Lower lobe of right lung (tissue), 2 donors: Measurements from ENCODE around the gene FNDC11. TPM values are rescaled to one million over a fixed set of nuclear protein-coding genes. Genes with fewer than 3 reads are reported as not detected.

Source experiments
- ATAC-seq, 2 donors: fragments of 200-7000 bp; cut with Tn5 transposase; one replicate each; pipeline ENCODE4 v1.9.1; 2020 to 2022; ENCODE audit warnings: mild to moderate bottlenecking in 2 of 2, moderate library complexity in 2 of 2
- DNase-seq: peaks from one replicate; pipeline ENCODE4 v3.0.0-alpha.2; 2020
- H3K27ac ChIP-seq: fragments of 200-600 bp; one replicate; pipeline ENCODE4 v1.8.0; 2022
- H3K27me3 ChIP-seq: fragments of 200-600 bp; one replicate; pipeline ENCODE4 v1.8.0; 2022; ENCODE audit warnings: low read depth
- H3K36me3 ChIP-seq: fragments of 200-600 bp; one replicate; pipeline ENCODE4 v1.8.0; 2022; ENCODE audit warnings: mild to moderate bottlenecking
- H3K4me1 ChIP-seq: fragments of 200-600 bp; one replicate; pipeline ENCODE4 v1.8.0; 2022
- H3K4me3 ChIP-seq: fragments of 200-600 bp; one replicate; pipeline ENCODE4 v1.8.0; 2022; ENCODE audit warnings: mild to moderate bottlenecking
- H3K9me3 ChIP-seq: fragments of 200-600 bp; one replicate; pipeline ENCODE4 v1.8.0; 2022
- CTCF ChIP-seq: fragments of 200-600 bp; IDR thresholded peaks from one replicate; pipeline ENCODE4 v1.8.0; 2022; ENCODE audit warnings: antibody characterized with exemption, mild to moderate bottlenecking
- intact Hi-C: fragments of 100-400 bp; cut with DNase I; formaldehyde crosslinking; loops from one replicate; pipeline ENCODE4 v1.11.0; 2022
- total RNA-seq: library from RNA; stranded (reverse); fragmentation: NEBNext Ultra II Directional; extraction: Animal tissue kit (Norgen Biotek cat#: 25700); gene quantifications from one replicate; pipeline ENCODE4 v1.2.1, GENCODE V29; 2021
- donor health status: DM: no; HTN: yes; CAD: no; lungs with severe emphysema.

The FNDC11 gene
- total RNA-seq, 1 donor from 2014 or later, result 1.3 TPM

- no peaks in the 10 kb centered on the region for H3K27me3 ChIP-seq
- H3K9me3 ChIP-seq, result no peaks in the 10 kb centered on the region
- H3K36me3 ChIP-seq, result peaks cover 14% of the 10 kb centered on the region
- DNase-seq (peak; percentile 41), ATAC-seq (no peak)
- intact Hi-C loops, result no loop called here
- peaks cover 30% of the 10 kb centered on the region for H3K4me1 ChIP-seq
- H3K4me3 ChIP-seq, result no peak overlapping the region
- no peak overlapping the region for H3K27ac ChIP-seq
- TF ChIP-seq CTCF, result no peak
Observed at GRCh38 chr20:63518351-63518861, 35.6 kb upstream of the FNDC11 start.

- no peaks in the 10 kb centered on the region for H3K27me3 ChIP-seq
- TF ChIP-seq CTCF, result no peak
- peaks cover 19% of the 10 kb centered on the region for H3K36me3 ChIP-seq
- H3K27ac ChIP-seq, result peak overlapping the region; percentile 96
- intact Hi-C loops, result no loop called here
- ATAC-seq (no peak), DNase-seq (peak; percentile 52)
- peak overlapping the region; percentile 93 for H3K4me3 ChIP-seq
- H3K4me1 ChIP-seq, result peaks cover 30% of the 10 kb centered on the region
- H3K9me3 ChIP-seq, result no peaks in the 10 kb centered on the region
Observed at GRCh38 chr20:63518946-63519667, 34.9 kb upstream of the FNDC11 start.

GRCh38 chr20:63519668-63520503, 34.1 kb upstream of the FNDC11 start:
- H3K36me3 ChIP-seq, result peaks cover 19% of the 10 kb centered on the region
- DNase-seq (peak; percentile 73), ATAC-seq (peak; percentile 71 to 74)
- H3K27ac ChIP-seq, result peak overlapping the region; percentile 96
- peak overlapping the region; percentile 93 for H3K4me3 ChIP-seq
- intact Hi-C loops, result no loop called here
- TF ChIP-seq CTCF, result peak; percentile 30
- no peaks in the 10 kb centered on the region for H3K9me3 ChIP-seq
- peaks cover 30% of the 10 kb centered on the region for H3K4me1 ChIP-seq
- H3K27me3 ChIP-seq, result no peaks in the 10 kb centered on the region

GRCh38 chr20:63520504-63520933, 33.4 kb upstream of the FNDC11 start, which contains the start of gene PPDPF:
PPDPF (plus strand) TSS chr20:63520765; CDS start chr20:63521309, 544 bp downstream.
- Histone ChIP-seq H3K4me1 (peaks cover 30% of the 10 kb centered on the region), H3K27ac (peak within 1 kb of the TSS; percentile 96), H3K4me3 (peak within 1 kb of the TSS; percentile 93), H3K9me3 (no peaks in the 10 kb centered on the region), H3K36me3 (peaks cover 19% of the 10 kb centered on the region), H3K27me3 (no peaks in the 10 kb centered on the region)
- peak; percentile 93 to 95 for ATAC-seq
- intact Hi-C loops, result no loop called here
- no peak for TF ChIP-seq CTCF
- peak; percentile 87 for DNase-seq

GRCh38 chr20:63520934-63521601, 32.9 kb upstream of the FNDC11 start:
- Histone ChIP-seq H3K36me3 (peaks cover 19% of the 10 kb centered on the region), H3K27ac (peak overlapping the region; percentile 96), H3K27me3 (no peaks in the 10 kb centered on the region), H3K4me3 (peak overlapping the region; percentile 93), H3K4me1 (peaks cover 30% of the 10 kb centered on the region), H3K9me3 (no peaks in the 10 kb centered on the region)
- intact Hi-C loops, result no loop called here
- DNase-seq (peak; percentile 87), ATAC-seq (peak; percentile 80)
- peak; percentile 23 for TF ChIP-seq CTCF
